ENCODE data around the gene NEU1. TPM values are rescaled to one million over a fixed set of nuclear protein-coding genes. Genes with fewer than 3 reads are reported as not detected.
"Not testable (repeated sequence)": the region's sequence is repeated elsewhere in the genome, so short reads cannot be mapped to it uniquely, and the experiment has no call there.

NEU1 gene
- 174 TPM for polyA plus RNA-seq
- long read RNA-seq, donor 1, transcript NEU1-206 (6 exons, 2,045 nt) = major isoform, 118 of 194 reads
- long read RNA-seq, donor 1, partial matches to known transcripts = 66 of 194 reads
- long read RNA-seq, donor 1, other reads (novel, unspliced or antisense) = 7 of 194 reads
- long read RNA-seq, donor 2, transcript NEU1-206 (6 exons, 2,045 nt) = major isoform, 199 of 415 reads
- long read RNA-seq, donor 2, transcript NEU1-207 (4 exons, 2,214 nt) = minor isoform, 6 of 415 reads
- long read RNA-seq, donor 2, partial matches to known transcripts = 193 of 415 reads
- long read RNA-seq, donor 2, other reads (novel, unspliced or antisense) = 17 of 415 reads
- long read RNA-seq, donor 3, transcript NEU1-206 (6 exons, 2,045 nt) = major isoform, 224 of 407 reads
- long read RNA-seq, donor 3, partial matches to known transcripts = 159 of 407 reads
- long read RNA-seq, donor 3, other reads (novel, unspliced or antisense) = 20 of 407 reads
- long read RNA-seq, donor 4, transcript NEU1-206 (6 exons, 2,045 nt) = major isoform, 13 of 23 reads
- long read RNA-seq, donor 4, partial matches to known transcripts = 8 of 23 reads
- long read RNA-seq, donor 4, other reads (novel, unspliced or antisense) = 0 of 23 reads
- long read RNA-seq, donor 5, transcript NEU1-206 (6 exons, 2,045 nt) = major isoform, 27 of 39 reads
- long read RNA-seq, donor 5, partial matches to known transcripts = 11 of 39 reads
- long read RNA-seq, donor 5, other reads (novel, unspliced or antisense) = 0 of 39 reads
- long read RNA-seq, donor 6, transcript NEU1-206 (6 exons, 2,045 nt) = major isoform, 121 of 188 reads
- long read RNA-seq, donor 6, partial matches to known transcripts = 65 of 188 reads
- long read RNA-seq, donor 6, other reads (novel, unspliced or antisense) = 0 of 188 reads
- long read RNA-seq, donor 7, transcript NEU1-206 (6 exons, 2,045 nt) = major isoform, 37 of 50 reads
- long read RNA-seq, donor 7, partial matches to known transcripts = 12 of 50 reads
- long read RNA-seq, donor 7, other reads (novel, unspliced or antisense) = 0 of 50 reads
- long read RNA-seq, donor 8, transcript NEU1-206 (6 exons, 2,045 nt) = major isoform, 191 of 335 reads
- long read RNA-seq, donor 8, partial matches to known transcripts = 132 of 335 reads
- long read RNA-seq, donor 8, other reads (novel, unspliced or antisense) = 6 of 335 reads
- long read RNA-seq, donor 9, full-length matches to known transcripts = 263 of 449 reads
- long read RNA-seq, donor 9, partial matches to known transcripts = 175 of 449 reads
- long read RNA-seq, donor 9, other reads (novel, unspliced or antisense) = 11 of 449 reads
- long read RNA-seq, donor 10, transcript NEU1-206 (6 exons, 2,045 nt) = major isoform, 118 of 179 reads
- long read RNA-seq, donor 10, partial matches to known transcripts = 59 of 179 reads
- long read RNA-seq, donor 10, other reads (novel, unspliced or antisense) = 0 of 179 reads
- long read RNA-seq, donor 11, transcript NEU1-206 (6 exons, 2,045 nt) = major isoform, 97 of 174 reads
- long read RNA-seq, donor 11, partial matches to known transcripts = 67 of 174 reads
- long read RNA-seq, donor 11, other reads (novel, unspliced or antisense) = 7 of 174 reads

DNA sequence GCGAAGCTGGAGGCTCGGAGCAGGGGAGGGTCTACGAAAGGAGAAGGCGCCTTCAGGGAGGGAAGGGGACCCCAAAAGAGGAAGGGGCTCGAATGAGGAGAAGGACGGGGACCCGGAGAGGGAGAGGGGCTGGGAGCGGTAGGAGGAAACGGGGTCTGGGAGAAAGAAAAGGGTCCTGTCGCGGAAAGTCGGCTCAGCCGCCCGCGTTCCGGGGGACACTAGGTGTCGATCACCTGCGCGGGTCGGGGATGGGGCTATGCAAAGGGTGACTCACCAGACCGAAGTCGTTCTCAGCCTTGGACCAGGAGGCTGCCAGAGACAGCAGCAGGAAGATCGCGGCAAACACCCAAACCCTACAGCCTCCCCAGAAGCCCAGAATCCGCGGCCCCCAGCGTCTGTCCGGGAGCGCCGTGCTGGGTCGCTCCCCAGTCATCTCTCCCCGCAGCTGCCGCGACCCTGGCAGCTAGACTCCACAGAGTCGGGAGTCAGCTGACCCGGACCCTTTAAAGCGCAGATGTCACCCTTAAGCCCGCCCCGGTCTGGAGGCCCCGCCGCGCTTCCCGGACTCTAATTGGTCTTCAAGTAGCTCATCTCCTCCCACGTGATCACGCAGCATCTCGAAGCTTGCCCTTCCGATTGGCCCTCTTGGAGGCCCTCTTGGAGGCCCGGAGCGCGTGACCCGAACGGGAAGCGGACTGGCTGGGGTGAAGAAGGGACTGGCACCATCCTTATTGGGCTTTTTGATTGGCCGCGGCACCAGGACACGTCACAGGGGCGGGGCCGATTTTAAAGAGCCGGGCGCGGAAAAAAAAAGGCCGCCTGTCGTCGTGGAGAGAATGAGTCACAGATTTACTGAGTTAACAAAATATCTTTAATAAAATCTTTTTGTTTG lies at the start of gene NEU1:
Gene NEU1, minus strand, starts transcription at position 478 of the 892 bp plus-strand sequence. Its CDS starts 45 bp downstream, at position 433.
- H3K27me3 ChIP-seq (ENCODE audit: control insufficient read depth, insufficient read depth, low read length) = no peaks in the 10 kb centered on the region
- H3K4me1 ChIP-seq (ENCODE audit: control insufficient read depth, insufficient read depth, low read length) = peaks cover 15% of the 10 kb centered on the region
- peak within 1 kb of the TSS; percentile 79 for H3K4me3 ChIP-seq (ENCODE audit: low read length)
- no CpG with 5 or more reads among the region's 64 CpGs for WGBS (ENCODE audit: insufficient coverage, low lambda C conversion rate)
- peaks cover 54% of the 10 kb centered on the region for H3K36me3 ChIP-seq (ENCODE audit: control insufficient read depth, insufficient read depth, low read length)
- H3K9me3 ChIP-seq (ENCODE audit: control insufficient read depth, low read depth, low read length) = no peaks in the 10 kb centered on the region
- DNase-seq = peak; percentile 100
- H3K27ac ChIP-seq (ENCODE audit: low read length) = peak within 1 kb of the TSS; percentile 63

DNA sequence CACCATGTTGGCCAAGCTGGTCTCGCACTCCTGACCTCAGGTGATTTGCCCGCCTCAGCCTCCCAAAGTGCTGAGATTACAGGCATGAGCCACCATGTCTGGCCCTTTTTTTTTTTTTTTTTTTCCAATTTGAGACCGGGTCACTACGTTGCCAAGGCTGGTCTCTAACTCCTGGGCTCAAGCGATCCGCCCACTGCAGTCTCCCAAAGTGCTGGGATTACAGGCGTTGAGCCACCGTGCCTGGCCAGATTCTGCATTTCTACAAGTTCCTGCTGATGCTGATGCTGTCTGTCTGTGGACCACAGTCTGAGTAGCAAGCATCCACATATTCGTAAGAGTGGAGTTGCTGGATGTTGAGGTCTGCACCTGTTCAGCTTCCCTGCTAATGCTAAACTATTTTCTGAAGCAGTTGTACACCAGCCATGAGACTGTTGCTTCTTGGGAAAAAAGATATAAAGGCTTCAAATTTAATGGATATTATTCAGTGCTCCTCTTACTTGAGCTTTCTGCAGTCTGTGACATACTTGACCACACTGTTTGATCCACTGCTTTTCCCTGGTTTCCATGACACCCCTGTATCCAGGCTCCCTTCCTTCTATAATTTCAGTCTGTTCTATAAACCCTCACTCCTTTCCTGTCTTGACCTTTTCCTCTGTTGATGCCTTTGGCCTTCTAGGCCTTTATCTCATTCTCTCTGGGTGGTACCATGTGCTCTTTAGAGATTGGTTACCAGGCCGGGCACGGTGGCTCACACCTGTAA lies 49.4 kb upstream of the NEU1 start:
- WGBS (ENCODE audit: insufficient coverage, low lambda C conversion rate) = no CpG with 5 or more reads among the region's 11 CpGs
- DNase-seq = no peak
- Histone ChIP-seq H3K27ac (ENCODE audit: low read length) (no peak overlapping the region), H3K36me3 (ENCODE audit: control insufficient read depth, insufficient read depth, low read length) (no peaks in the 10 kb centered on the region), H3K4me3 (ENCODE audit: low read length) (no peak overlapping the region), H3K9me3 (ENCODE audit: control insufficient read depth, low read depth, low read length) (no peaks in the 10 kb centered on the region), H3K4me1 (ENCODE audit: control insufficient read depth, insufficient read depth, low read length) (no peaks in the 10 kb centered on the region), H3K27me3 (ENCODE audit: control insufficient read depth, insufficient read depth, low read length) (no peaks in the 10 kb centered on the region)

DNA sequence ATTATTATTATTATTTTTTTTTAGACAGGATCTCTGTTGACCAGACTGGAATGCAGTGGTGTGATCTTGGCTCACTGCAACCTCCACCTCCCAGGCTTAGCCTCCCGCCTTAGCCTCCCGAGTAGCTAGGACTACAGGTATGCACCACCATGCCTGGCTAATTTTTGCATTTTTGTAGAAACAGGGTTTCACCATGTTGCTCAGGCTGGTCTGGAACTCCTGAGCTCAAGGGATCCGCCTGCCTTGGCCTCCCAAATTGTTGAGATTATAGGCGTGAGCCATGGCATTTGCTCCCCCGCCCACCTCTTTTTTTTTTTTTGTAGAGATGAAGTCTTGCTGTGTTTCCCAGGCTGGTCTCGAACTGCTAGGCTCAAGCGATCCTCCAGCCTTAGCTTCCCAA lies 46.7 kb upstream of the NEU1 start:
- WGBS (ENCODE audit: insufficient coverage, low lambda C conversion rate) = no CpG with 5 or more reads among the region's 7 CpGs
- not testable (repeated sequence) for H3K4me3 ChIP-seq (ENCODE audit: low read length); H3K36me3 ChIP-seq (ENCODE audit: control insufficient read depth, insufficient read depth, low read length); H3K27ac ChIP-seq (ENCODE audit: low read length); DNase-seq; H3K9me3 ChIP-seq (ENCODE audit: control insufficient read depth, low read depth, low read length); H3K4me1 ChIP-seq (ENCODE audit: control insufficient read depth, insufficient read depth, low read length); H3K27me3 ChIP-seq (ENCODE audit: control insufficient read depth, insufficient read depth, low read length)

- no peak for DNase-seq
- no peak overlapping the region for H3K27ac ChIP-seq (ENCODE audit: low read length)
- peaks cover 6% of the 10 kb centered on the region for H3K27me3 ChIP-seq (ENCODE audit: control insufficient read depth, insufficient read depth, low read length)
- H3K4me1 ChIP-seq (ENCODE audit: control insufficient read depth, insufficient read depth, low read length) = no peaks in the 10 kb centered on the region
- H3K9me3 ChIP-seq (ENCODE audit: control insufficient read depth, low read depth, low read length) = no peaks in the 10 kb centered on the region
- WGBS (ENCODE audit: insufficient coverage, low lambda C conversion rate) = 50% methylated on average over 1 of the region's 4 CpGs
- H3K4me3 ChIP-seq (ENCODE audit: low read length) = no peak overlapping the region
- no peaks in the 10 kb centered on the region for H3K36me3 ChIP-seq (ENCODE audit: control insufficient read depth, insufficient read depth, low read length)
Observed at GRCh38 chr6:31908791-31909190, 46.2 kb upstream of the NEU1 start.

- no CpG with 5 or more reads among the region's 5 CpGs for WGBS (ENCODE audit: insufficient coverage, low lambda C conversion rate)
- not testable (repeated sequence) for H3K27me3 ChIP-seq (ENCODE audit: control insufficient read depth, insufficient read depth, low read length); DNase-seq; H3K4me1 ChIP-seq (ENCODE audit: control insufficient read depth, insufficient read depth, low read length); H3K36me3 ChIP-seq (ENCODE audit: control insufficient read depth, insufficient read depth, low read length); H3K4me3 ChIP-seq (ENCODE audit: low read length); H3K9me3 ChIP-seq (ENCODE audit: control insufficient read depth, low read depth, low read length); H3K27ac ChIP-seq (ENCODE audit: low read length)
Observed at GRCh38 chr6:31908255-31908654, 45.6 kb upstream of the NEU1 start.

- H3K27me3 ChIP-seq (ENCODE audit: control insufficient read depth, insufficient read depth, low read length) = peaks cover 6% of the 10 kb centered on the region
- H3K27ac ChIP-seq (ENCODE audit: low read length) = no peak overlapping the region
- H3K36me3 ChIP-seq (ENCODE audit: control insufficient read depth, insufficient read depth, low read length) = no peaks in the 10 kb centered on the region
- no peaks in the 10 kb centered on the region for H3K9me3 ChIP-seq (ENCODE audit: control insufficient read depth, low read depth, low read length)
- 100% methylated on average over 1 of the region's 7 CpGs for WGBS (ENCODE audit: insufficient coverage, low lambda C conversion rate)
- peaks cover 5% of the 10 kb centered on the region for H3K4me1 ChIP-seq (ENCODE audit: control insufficient read depth, insufficient read depth, low read length)
- DNase-seq = no peak
- H3K4me3 ChIP-seq (ENCODE audit: low read length) = no peak overlapping the region
Observed at GRCh38 chr6:31907158-31907813, 44.7 kb upstream of the NEU1 start.

- not testable (repeated sequence) for H3K9me3 ChIP-seq (ENCODE audit: control insufficient read depth, low read depth, low read length); DNase-seq; H3K27me3 ChIP-seq (ENCODE audit: control insufficient read depth, insufficient read depth, low read length); H3K36me3 ChIP-seq (ENCODE audit: control insufficient read depth, insufficient read depth, low read length); H3K27ac ChIP-seq (ENCODE audit: low read length); H3K4me1 ChIP-seq (ENCODE audit: control insufficient read depth, insufficient read depth, low read length); H3K4me3 ChIP-seq (ENCODE audit: low read length)
- WGBS (ENCODE audit: insufficient coverage, low lambda C conversion rate) = no CpG with 5 or more reads among the region's 8 CpGs
Observed at GRCh38 chr6:31906727-31907126, 44.1 kb upstream of the NEU1 start.

GRCh38 chr6:31906122-31906521 lies 43.5 kb upstream of the NEU1 start:
- Histone ChIP-seq H3K4me3 (ENCODE audit: low read length) (no peak overlapping the region), H3K36me3 (ENCODE audit: control insufficient read depth, insufficient read depth, low read length) (no peaks in the 10 kb centered on the region), H3K4me1 (ENCODE audit: control insufficient read depth, insufficient read depth, low read length) (peaks cover 8% of the 10 kb centered on the region), H3K27ac (ENCODE audit: low read length) (no peak overlapping the region), H3K27me3 (ENCODE audit: control insufficient read depth, insufficient read depth, low read length) (peaks cover 6% of the 10 kb centered on the region), H3K9me3 (ENCODE audit: control insufficient read depth, low read depth, low read length) (no peaks in the 10 kb centered on the region)
- 29% methylated on average over 1 of the region's 4 CpGs for WGBS (ENCODE audit: insufficient coverage, low lambda C conversion rate)
- no peak for DNase-seq

Data from large intestine (tissue), 12 donors.